Parietal lobe (tissue), 2 donors: ENCODE data around the gene RPUSD2. TPM values are rescaled to one million over a fixed set of nuclear protein-coding genes. Genes with fewer than 3 reads are reported as not detected.

ENCODE experiments used
- small RNA-seq: library from RNA; depleted of rRNA; stranded (forward); fragments of <200 nt; gene quantifications from one replicate; pipeline ENCODE3, GENCODE V24; 2014; ENCODE audit warnings: low replicate concordance
- total RNA-seq: library from RNA; depleted of rRNA; stranded (reverse); fragments of >200 nt; gene quantifications from one replicate; pipeline ENCODE4 v1.2.3, GENCODE V29; 2014

RPUSD2 gene
- 11.0 TPM for total RNA-seq

GRCh38 chr15:40569129-40569953 lies at the start of gene RPUSD2:
Gene RPUSD2, plus strand, starts transcription at chr15:40569299. Its CDS starts 39 bp downstream, at chr15:40569338.

GRCh38 chr15:40564591-40565332 lies 4.3 kb upstream of the RPUSD2 start, which contains the start of gene CCDC32:
Gene CCDC32, minus strand, starts transcription at chr15:40565042. Its CDS starts 2,027 bp downstream, at chr15:40563015.

GRCh38 chr15:40593588-40594428 lies 24.7 kb downstream of the RPUSD2 start, which contains the start of gene KNL1:
Gene KNL1, plus strand, starts transcription at chr15:40594249. Its CDS starts 8,683 bp downstream, at chr15:40602932.

Small RNAs within 50 kb of the gene (small RNA-seq; reads per million reads assigned to genes)
- not detected for gene RF00017
- not detected for gene RN7SL376P
- gene RNU6-516P = not detected

Other genes starting within 250 kb of the RPUSD2 start
- gene INAFM2, start 245.6 kb upstream of the RPUSD2 start, total RNA-seq = 10.3 TPM
- gene CCDC9B, start 228.4 kb upstream of the RPUSD2 start, total RNA-seq = 4.4 TPM
- gene PHGR1, start 218.3 kb upstream of the RPUSD2 start, total RNA-seq = not detected
- gene DISP2, start 211.1 kb upstream of the RPUSD2 start, total RNA-seq = 18.5 TPM
- gene KNSTRN, start 186.6 kb upstream of the RPUSD2 start, total RNA-seq = 33.2 TPM
- 37.2 TPM for gene IVD, start 163.5 kb upstream of the RPUSD2 start, total RNA-seq
- gene BAHD1, start 128.3 kb upstream of the RPUSD2 start, total RNA-seq = 14.1 TPM
- 3.4 TPM for gene CHST14, start 98.3 kb upstream of the RPUSD2 start, total RNA-seq
- gene CCDC32, start 4.3 kb upstream of the RPUSD2 start, total RNA-seq = 26.0 TPM
- gene KNL1, start 24.9 kb downstream of the RPUSD2 start, total RNA-seq = 10.6 TPM
- gene RAD51, start 125.9 kb downstream of the RPUSD2 start, total RNA-seq = 1.9 TPM
- 20.7 TPM for gene RMDN3, start 186.0 kb downstream of the RPUSD2 start, total RNA-seq
- 4.4 TPM for gene GCHFR, start 194.8 kb downstream of the RPUSD2 start, total RNA-seq
- 0.31 TPM for gene C15orf62, start 200.7 kb downstream of the RPUSD2 start, total RNA-seq
- gene ZFYVE19, start 237.8 kb downstream of the RPUSD2 start, total RNA-seq = 22.5 TPM
- gene DNAJC17, start 238.2 kb downstream of the RPUSD2 start, total RNA-seq = 31.9 TPM